ENCODE results near the gene TMPO. TPM values are rescaled to one million over a fixed set of nuclear protein-coding genes. Genes with fewer than 3 reads are reported as not detected.
"Not testable (repeated sequence)": the region's sequence is repeated elsewhere in the genome, so short reads cannot be mapped to it uniquely, and the experiment has no call there.

Gene TMPO
- total RNA-seq, 1 experiment from 2014 or later: 294 TPM

DNA sequence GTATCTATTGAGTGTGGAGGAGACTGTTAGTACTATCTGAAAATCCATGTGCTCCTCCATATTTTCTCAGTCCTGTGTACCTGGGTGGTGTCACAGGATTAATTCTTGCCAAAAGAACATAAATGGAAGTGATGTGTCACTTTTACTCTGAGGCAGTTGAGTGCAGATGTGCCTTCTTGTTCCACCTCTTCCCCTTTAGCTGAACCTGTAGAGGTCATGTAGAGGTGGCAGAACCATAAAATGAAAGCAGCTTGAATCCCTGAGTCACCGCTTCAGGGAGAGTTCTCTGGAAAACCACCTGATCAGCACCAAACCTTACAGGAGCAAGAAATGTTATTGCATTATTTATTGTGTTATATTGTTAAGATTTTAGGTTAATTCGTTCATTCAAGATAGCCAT is 63.4 kb downstream of the TMPO start:
- peak; percentile 58 for DNase-seq (ENCODE audit: low read depth)

DNA sequence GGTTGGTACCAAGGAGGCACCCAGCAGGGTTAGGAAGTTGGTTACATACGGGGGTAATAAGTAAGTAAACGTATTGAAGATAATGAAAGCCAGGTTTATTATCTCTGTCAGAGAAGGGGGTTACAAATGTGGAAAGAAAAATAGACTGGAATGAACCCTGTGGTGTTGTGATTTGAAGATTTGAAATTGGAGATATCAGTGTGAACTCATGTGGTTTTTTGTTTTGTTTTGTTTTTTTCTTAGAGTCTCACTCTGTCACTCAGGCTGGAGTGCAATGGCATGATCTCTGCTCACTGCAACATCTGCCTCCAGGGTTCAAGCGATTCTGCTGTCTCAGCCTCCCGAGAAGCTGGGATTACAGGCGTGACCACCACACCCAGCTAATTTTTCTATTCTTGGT is 64.0 kb downstream of the TMPO start:
- no peak for DNase-seq (ENCODE audit: low read depth)

DNA sequence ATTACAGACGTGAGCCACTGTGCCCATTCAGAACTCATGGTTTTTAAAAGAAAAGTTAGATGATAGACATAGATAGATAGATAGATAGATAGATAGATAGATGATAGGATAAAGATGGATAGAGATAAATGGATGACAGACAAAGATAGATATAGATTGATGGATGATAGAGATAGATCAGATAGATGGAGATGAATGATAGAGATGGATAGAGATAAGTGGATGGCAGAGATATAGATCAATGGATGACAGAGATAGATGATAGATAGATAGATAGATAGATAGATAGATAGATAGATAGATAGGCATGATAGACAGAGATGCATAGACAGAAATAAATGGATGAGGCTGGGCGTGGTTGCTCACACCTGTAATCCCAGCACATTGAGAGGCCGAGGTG is 64.4 kb downstream of the TMPO start:
- no peak for DNase-seq (ENCODE audit: low read depth)

DNA sequence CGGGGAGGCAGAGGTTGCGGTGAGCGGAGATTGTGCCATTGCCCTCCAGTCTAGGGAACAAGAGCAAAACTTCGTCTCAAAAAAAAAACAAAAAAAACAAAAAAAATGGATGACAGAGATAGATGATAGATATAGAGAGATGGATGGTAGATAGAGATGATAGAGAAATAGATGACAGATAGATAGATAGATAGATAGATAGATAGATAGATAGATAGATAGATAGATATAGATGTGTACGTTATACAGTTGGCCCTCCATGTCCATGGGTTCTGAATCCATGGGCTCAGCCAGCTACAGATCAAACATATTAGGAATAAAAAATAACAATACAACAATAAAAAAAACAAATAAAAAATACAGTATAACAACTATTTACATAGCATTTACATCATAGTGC is 65.3 kb downstream of the TMPO start:
- no peak for DNase-seq (ENCODE audit: low read depth)

DNA sequence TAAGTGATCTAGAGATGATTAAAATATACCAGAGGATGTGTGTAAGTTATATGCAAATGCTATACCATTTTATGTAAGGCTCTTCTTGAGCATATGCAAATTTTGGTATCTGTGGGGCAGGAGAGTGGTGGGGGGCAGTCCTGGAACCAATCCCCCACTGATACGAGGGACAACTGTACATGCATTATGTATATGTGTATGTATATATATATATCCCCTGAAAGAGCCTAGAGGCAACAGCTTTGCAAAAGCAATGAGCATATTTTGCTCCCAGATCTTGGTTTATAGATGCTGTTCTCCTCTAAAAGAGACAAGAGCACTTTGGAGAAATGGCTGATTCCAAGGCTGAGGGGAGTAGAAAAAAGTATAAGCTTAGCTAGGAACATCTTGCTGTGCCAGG is 65.7 kb downstream of the TMPO start:
- no peak for DNase-seq (ENCODE audit: low read depth)

DNA sequence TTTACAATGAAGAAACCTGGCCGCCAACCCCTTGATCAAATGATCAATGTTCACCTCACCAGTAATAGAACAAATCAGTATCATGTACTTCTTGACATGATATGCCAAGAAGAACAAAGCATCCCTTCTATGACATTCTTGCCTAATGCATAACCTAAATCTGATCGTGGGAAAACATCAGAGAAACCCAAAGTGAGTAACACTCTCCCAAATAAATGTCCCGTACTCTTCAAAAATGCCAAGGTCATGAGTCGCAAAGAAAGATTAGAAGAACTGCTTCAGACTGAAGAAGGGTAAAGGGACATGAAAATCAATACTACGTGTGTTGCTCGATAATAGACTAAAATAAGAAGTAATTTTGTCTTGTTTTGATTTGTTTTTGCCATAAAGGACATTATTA is 66.7 kb downstream of the TMPO start:
- peak; percentile 34 for DNase-seq (ENCODE audit: low read depth)

DNA sequence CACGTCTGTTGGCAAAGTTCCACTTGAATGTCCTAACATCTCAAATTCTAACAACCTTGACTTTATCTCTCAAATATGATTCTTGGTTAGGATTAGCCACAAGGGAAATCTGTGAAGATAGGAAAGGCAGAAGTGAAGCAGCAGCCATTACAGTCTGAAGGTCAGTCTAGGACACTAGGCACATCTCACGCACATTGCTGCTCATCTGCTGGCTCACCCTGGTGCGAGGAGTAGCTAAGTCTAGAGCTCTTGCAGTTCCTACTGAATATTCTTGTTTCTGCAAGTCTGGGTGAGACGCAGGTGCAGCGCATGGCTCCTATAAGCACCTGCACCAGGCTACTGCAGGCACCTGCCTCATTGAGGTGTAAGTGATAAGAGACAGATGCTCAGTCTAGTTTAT is 71.7 kb downstream of the TMPO start:
- DNase-seq (ENCODE audit: low read depth): no peak

DNA sequence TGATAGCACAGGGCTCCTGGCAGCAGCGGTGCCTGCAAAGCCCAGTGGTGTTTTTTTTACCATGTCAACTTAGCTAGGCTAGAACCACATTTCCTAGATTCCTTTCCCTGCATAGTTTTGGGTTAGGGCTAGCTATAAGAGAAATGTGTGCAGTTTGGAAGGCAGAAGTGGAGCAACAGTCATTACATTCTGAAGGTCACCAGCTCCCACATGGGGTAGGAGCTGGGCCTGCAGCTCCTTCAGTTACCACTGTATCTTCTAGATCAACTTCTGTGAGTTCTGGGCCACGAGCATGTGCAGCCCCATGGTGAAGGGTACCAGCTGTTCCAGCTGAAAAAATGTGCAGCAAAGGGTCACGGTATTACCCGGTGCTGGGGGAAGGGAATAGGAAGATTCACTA is 75.8 kb downstream of the TMPO start:
- DNase-seq (ENCODE audit: low read depth): no peak

DNA sequence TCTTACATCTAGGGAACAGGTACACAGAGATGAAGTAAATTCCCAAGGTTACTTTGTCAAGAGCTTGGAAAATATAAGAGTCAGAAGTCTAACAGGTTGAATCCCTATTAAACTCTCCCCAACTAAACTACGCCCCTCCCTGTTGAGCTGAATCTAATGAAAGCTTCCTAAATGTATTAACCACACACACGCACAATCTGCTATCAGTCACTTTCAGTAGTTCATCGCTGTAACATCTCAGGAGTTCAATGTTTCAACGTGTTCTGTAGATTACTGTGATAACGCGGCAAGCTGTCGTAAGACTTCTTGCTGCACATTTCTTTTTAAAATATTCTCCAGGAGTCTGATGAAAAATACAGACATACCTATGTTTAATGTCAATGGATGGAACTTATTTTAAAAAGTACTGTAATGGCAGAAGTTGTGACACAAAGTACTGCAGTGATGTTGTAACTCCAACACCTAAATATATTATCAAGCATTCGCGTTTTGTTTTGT is 77.5 kb downstream of the TMPO start:
- DNase-seq (ENCODE audit: low read depth): no peak

DNA sequence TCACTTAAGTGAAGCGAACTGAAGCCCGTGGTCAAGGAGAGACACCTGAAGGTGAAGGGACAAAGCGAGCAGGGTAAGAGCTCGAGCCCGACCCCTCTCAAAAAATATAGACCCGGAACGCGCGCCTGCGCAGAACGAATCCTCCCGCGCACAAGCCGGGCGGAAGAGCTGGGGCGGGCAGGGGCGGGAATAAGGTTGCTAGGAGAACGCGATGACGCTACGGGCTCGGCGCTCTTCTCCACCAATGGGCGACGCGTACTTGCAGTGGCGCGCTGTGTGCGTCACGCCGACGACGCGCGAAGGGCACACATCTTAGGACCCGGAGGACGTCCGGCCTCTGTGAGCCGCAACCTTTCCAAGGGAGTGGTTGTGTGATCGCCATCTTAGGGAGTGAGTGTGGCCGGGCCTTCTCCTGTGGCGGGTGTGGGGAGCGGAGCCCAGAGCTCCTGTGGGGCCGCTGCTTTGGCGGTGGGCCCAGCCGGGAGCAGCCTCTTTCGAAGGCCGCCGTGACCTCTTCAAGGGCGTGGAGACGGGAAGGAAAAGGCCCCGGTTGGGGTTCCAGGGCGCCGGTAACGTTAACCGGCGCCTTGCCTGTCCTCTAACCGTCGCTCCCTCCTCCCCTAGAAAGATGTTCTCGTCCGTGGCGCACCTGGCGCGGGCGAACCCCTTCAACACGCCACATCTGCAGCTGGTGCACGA is 78.1 kb downstream of the TMPO start, which contains the start of gene SLC25A3:
Gene SLC25A3 (plus strand): TSS at position 336 of the 699 bp plus-strand sequence. CDS start 293 bp downstream, at position 629.
- peak; percentile 99 for DNase-seq (ENCODE audit: low read depth)

DNA sequence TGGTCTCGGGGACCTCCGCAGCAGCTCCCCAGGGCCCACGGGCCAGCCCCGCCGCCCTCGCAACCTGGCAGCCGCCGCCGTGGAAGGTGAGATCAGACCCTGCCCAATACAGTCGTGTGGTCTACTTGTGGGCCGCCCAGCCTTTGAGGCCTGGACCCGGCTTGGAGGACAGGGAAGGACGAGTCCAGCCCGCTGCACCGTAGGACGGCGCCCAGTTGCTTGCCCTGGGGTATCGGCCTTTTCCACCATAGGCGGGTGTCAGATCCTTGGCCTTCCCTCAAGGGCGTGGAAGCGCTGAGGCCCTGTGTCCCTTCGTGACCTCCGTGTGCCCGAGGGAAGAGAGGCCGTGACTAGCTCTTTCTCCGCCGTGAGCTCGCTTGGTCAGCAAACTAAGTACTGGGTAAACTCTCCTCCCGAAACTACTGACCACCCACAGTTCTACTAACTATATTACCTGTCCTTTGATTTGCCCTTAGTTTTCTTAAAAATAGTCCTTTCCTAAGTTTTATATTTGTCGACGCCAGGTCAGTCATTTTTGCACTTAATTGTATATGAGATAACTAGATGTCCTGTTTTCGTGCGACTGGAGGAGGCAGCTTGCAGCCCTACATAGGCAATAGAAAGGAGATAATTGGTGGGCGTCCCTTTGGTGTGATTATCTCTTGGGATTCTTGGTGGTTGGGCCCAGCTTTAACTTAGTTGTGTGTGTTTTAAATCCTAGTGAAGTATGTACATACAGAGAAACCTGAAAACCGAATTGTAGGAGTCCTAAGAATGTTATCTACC is 78.9 kb downstream of the TMPO start:
- DNase-seq (ENCODE audit: low read depth): peak; percentile 21

DNA sequence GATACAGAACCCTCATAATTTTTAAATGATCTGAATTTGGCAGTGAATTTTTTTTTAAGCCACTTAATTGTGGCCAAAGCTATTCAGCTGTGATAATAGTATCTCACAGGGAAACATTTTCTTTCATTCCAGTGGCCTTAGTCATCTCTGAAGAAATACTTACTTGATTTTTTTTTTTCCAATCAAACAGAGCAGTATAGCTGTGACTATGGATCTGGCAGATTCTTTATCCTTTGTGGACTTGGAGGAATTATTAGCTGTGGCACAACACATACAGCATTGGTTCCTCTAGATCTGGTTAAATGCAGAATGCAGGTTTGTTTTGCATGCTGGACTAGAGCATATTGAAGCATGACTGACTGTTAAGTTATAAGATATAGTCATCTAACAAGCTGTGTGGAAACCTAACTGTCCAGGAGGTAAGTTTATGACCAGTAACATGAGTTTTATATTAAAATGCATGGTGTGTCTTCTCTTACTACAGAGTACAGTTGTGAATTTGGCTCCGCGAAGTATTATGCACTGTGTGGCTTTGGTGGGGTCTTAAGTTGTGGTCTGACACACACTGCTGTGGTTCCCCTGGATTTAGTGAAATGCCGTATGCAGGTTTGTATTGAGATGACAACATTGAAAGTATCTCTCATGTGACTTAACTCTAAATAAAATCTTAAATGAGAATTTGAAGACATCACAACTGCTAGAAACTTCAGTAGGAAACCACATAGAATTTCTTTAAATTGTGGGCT is 80.0 kb downstream of the TMPO start:
- DNase-seq (ENCODE audit: low read depth): peak; percentile 33

DNA sequence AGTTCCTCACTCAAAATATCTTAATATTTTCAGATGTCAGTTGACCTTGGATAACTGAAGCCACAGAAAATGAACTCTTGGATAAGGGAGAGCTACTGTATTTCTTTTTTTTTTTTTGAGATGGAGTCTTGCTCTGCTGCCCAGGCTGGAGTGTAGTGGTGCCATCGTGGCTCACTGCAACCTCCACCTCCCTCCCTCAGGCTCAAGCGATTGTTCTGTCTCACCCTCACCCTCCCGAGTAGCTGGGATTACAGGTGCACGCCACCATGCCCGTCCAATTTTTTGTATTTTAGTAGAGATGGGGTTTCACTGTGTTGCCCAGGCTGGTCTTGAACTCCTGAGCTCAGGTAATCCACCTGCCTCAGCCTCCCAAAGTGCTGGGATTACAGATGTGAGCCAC is 81.9 kb downstream of the TMPO start:
- not testable (repeated sequence) for DNase-seq (ENCODE audit: low read depth)

Other genes with a start within 250 kb of the TMPO start
- gene SLC25A3, start 78.1 kb downstream of the TMPO start, total RNA-seq (2014; rRNA removed; shearing (Covaris generic)): 957 and 1,071 TPM in 2 replicates
- 55.3 and 81.4 TPM in 2 replicates for gene IKBIP, start 129.2 kb downstream of the TMPO start, total RNA-seq (2014; rRNA removed; shearing (Covaris generic))
- gene APAF1, start 129.7 kb downstream of the TMPO start, total RNA-seq (2014; rRNA removed; shearing (Covaris generic)): 13.3 and 14.9 TPM in 2 replicates